ENCODE data around the gene OR5C1.

OR5C1 gene

GRCh38 chr9:122788831-122789230 is at the start of gene OR5C1:
OR5C1 (plus strand) TSS chr9:122788933; CDS start chr9:122788933, 0 bp downstream.
- no peak within 1 kb of the TSS for H3K27ac Mint-ChIP-seq
- ATAC-seq (no peak), DNase-seq (ENCODE audit: low spot score in 2 of 2) (no peak)
- no peak within 1 kb of the TSS for H3K4me3 Mint-ChIP-seq
- H3K36me3 Mint-ChIP-seq, result no peaks in the 10 kb centered on the region
- H3K9me3 Mint-ChIP-seq, result no peaks in the 10 kb centered on the region
- H3K4me1 Mint-ChIP-seq, result no peaks in the 10 kb centered on the region

GRCh38 chr9:122742003-122742402 is 46.7 kb upstream of the OR5C1 start, which contains the start of gene OR1L6:
OR1L6 (plus strand) TSS chr9:122742303; CDS start chr9:122749848, 7,545 bp downstream.
- no peaks in the 10 kb centered on the region for H3K36me3 Mint-ChIP-seq
- ATAC-seq (no peak), DNase-seq (ENCODE audit: low spot score in 2 of 2) (no peak)
- no peak within 1 kb of the TSS for H3K4me3 Mint-ChIP-seq
- no peak within 1 kb of the TSS for H3K27ac Mint-ChIP-seq
- peaks cover 7% of the 10 kb centered on the region for H3K9me3 Mint-ChIP-seq
- no peaks in the 10 kb centered on the region for H3K4me1 Mint-ChIP-seq

- no peak for DNase-seq (ENCODE audit: low spot score in 2 of 2)
- Mint-ChIP-seq H3K4me1 (no peaks in the 10 kb centered on the region), H3K4me3 (no peak overlapping the region), H3K27ac (no peak overlapping the region), H3K9me3 (peaks cover 15% of the 10 kb centered on the region), H3K36me3 (no peaks in the 10 kb centered on the region)
- no peak for ATAC-seq
Observed at GRCh38 chr9:122754825-122755224, 33.9 kb upstream of the OR5C1 start.

GRCh38 chr9:122767817-122768216 is 20.9 kb upstream of the OR5C1 start:
- H3K9me3 Mint-ChIP-seq, result peaks cover 29% of the 10 kb centered on the region
- no peak overlapping the region for H3K27ac Mint-ChIP-seq
- DNase-seq (ENCODE audit: low spot score in 2 of 2) (no peak), ATAC-seq (no peak)
- H3K4me1 Mint-ChIP-seq, result no peaks in the 10 kb centered on the region
- no peak overlapping the region for H3K4me3 Mint-ChIP-seq
- no peaks in the 10 kb centered on the region for H3K36me3 Mint-ChIP-seq

- no peak overlapping the region for H3K27ac Mint-ChIP-seq
- no peak for ATAC-seq
- peaks cover 4% of the 10 kb centered on the region for H3K9me3 Mint-ChIP-seq
- no peaks in the 10 kb centered on the region for H3K36me3 Mint-ChIP-seq
- no peaks in the 10 kb centered on the region for H3K4me1 Mint-ChIP-seq
- no peak overlapping the region for H3K4me3 Mint-ChIP-seq
- no peak for DNase-seq (ENCODE audit: low spot score in 2 of 2)
Observed at GRCh38 chr9:122777052-122777451, 11.7 kb upstream of the OR5C1 start.

- Mint-ChIP-seq H3K4me3 (no peak overlapping the region), H3K9me3 (no peaks in the 10 kb centered on the region), H3K27ac (no peak overlapping the region), H3K4me1 (no peaks in the 10 kb centered on the region), H3K36me3 (no peaks in the 10 kb centered on the region)
- DNase-seq (ENCODE audit: low spot score in 2 of 2), result no peak
- no peak for ATAC-seq
Observed at GRCh38 chr9:122777935-122778627, 10.7 kb upstream of the OR5C1 start.

- no peak for ATAC-seq
- no peak overlapping the region for H3K27ac Mint-ChIP-seq
Observed at GRCh38 chr9:122779181-122779580, 9.6 kb upstream of the OR5C1 start.

GRCh38 chr9:122780026-122780425 is 8.7 kb upstream of the OR5C1 start:
- Mint-ChIP-seq H3K4me3 (no peak overlapping the region), H3K36me3 (no peaks in the 10 kb centered on the region)
- ATAC-seq, result no peak

More at GRCh38 chr9:122779181-122779580, 9.6 kb upstream of the OR5C1 start:
- Mint-ChIP-seq H3K36me3 (no peaks in the 10 kb centered on the region), H3K4me1 (no peaks in the 10 kb centered on the region), H3K9me3 (no peaks in the 10 kb centered on the region), H3K4me3 (no peak overlapping the region)
- no peak for DNase-seq (ENCODE audit: low spot score in 2 of 2)

GRCh38 chr9:122781671-122782070 is 7.1 kb upstream of the OR5C1 start:
- DNase-seq (ENCODE audit: low spot score in 2 of 2), result no peak
- no peak overlapping the region for H3K27ac Mint-ChIP-seq
- H3K36me3 Mint-ChIP-seq, result no peaks in the 10 kb centered on the region
- no peaks in the 10 kb centered on the region for H3K9me3 Mint-ChIP-seq
- H3K4me3 Mint-ChIP-seq, result no peak overlapping the region
- H3K4me1 Mint-ChIP-seq, result no peaks in the 10 kb centered on the region
- no peak for ATAC-seq

More at GRCh38 chr9:122780026-122780425, 8.7 kb upstream of the OR5C1 start:
- DNase-seq (ENCODE audit: low spot score in 2 of 2), result no peak
- H3K4me1 Mint-ChIP-seq, result no peaks in the 10 kb centered on the region
- H3K27ac Mint-ChIP-seq, result no peak overlapping the region
- H3K9me3 Mint-ChIP-seq, result no peaks in the 10 kb centered on the region

- H3K4me1 Mint-ChIP-seq, result no peaks in the 10 kb centered on the region
- H3K36me3 Mint-ChIP-seq, result no peaks in the 10 kb centered on the region
- no peaks in the 10 kb centered on the region for H3K9me3 Mint-ChIP-seq
- no peak for DNase-seq (ENCODE audit: low spot score in 2 of 2)
- ATAC-seq, result no peak
- no peak overlapping the region for H3K4me3 Mint-ChIP-seq
- H3K27ac Mint-ChIP-seq, result no peak overlapping the region
Observed at GRCh38 chr9:122785269-122785668, 3.5 kb upstream of the OR5C1 start.

GRCh38 chr9:122786338-122786737 is 2.4 kb upstream of the OR5C1 start:
- Mint-ChIP-seq H3K36me3 (no peaks in the 10 kb centered on the region), H3K4me1 (no peaks in the 10 kb centered on the region), H3K9me3 (no peaks in the 10 kb centered on the region), H3K4me3 (no peak overlapping the region), H3K27ac (no peak overlapping the region)
- no peak for ATAC-seq
- no peak for DNase-seq (ENCODE audit: low spot score in 2 of 2)

- DNase-seq (ENCODE audit: low spot score in 2 of 2) (no peak), ATAC-seq (no peak)
- no peak overlapping the region for H3K4me3 Mint-ChIP-seq
- H3K27ac Mint-ChIP-seq, result no peak overlapping the region
- H3K9me3 Mint-ChIP-seq, result no peaks in the 10 kb centered on the region
- H3K36me3 Mint-ChIP-seq, result no peaks in the 10 kb centered on the region
- no peaks in the 10 kb centered on the region for H3K4me1 Mint-ChIP-seq
Observed at GRCh38 chr9:122789256-122790046, 718 bp downstream of the OR5C1 start.

GRCh38 chr9:122791872-122792669 is 3.3 kb downstream of the OR5C1 start:
- H3K4me3 Mint-ChIP-seq, result no peak overlapping the region
- DNase-seq (ENCODE audit: low spot score in 2 of 2) (no peak), ATAC-seq (no peak)
- no peak overlapping the region for H3K27ac Mint-ChIP-seq
- no peaks in the 10 kb centered on the region for H3K4me1 Mint-ChIP-seq
- no peaks in the 10 kb centered on the region for H3K9me3 Mint-ChIP-seq
- H3K36me3 Mint-ChIP-seq, result no peaks in the 10 kb centered on the region

GRCh38 chr9:122797316-122798063 is 8.8 kb downstream of the OR5C1 start:
- Mint-ChIP-seq H3K4me3 (no peak overlapping the region), H3K9me3 (no peaks in the 10 kb centered on the region), H3K4me1 (peaks cover 6% of the 10 kb centered on the region), H3K27ac (no peak overlapping the region), H3K36me3 (peaks cover 6% of the 10 kb centered on the region)
- peak; percentile 66 for ATAC-seq
- DNase-seq (ENCODE audit: low spot score in 2 of 2), result no peak

All from stimulated activated effector memory CD8-positive, alpha-beta T cell treated with anti-CD3 and anti-CD28 coated beads, Interleukin-12 subunit alpha, Interleukin-12 subunit beta, amount 100 ng/mL, for 72 hours (primary cell).